HCT116 (cell line): ENCODE results near the gene APOB. TPM values are rescaled to one million over a fixed set of nuclear protein-coding genes. Genes with fewer than 3 reads are reported as not detected.

ENCODE experiments used
- ATAC-seq: fragments of 200-7000 bp; cut with Tn5 transposase; 2 replicates; pipeline ENCODE4 v1.9.1; 2020; ENCODE audit warnings: mild to moderate bottlenecking, moderate library complexity
- BruUV-seq: library from RNA; stranded (reverse); fragments of 400-500 nt; replicated peaks from 2 replicates; lab custom pipeline; 2021; lab: Mats Ljungman, UMichigan
- CTCF ChIA-PET: fragments of 300-600 bp; sonication (Branson Sonifier 250); formaldehyde crosslinking; loops from one replicate; lab custom pipeline; 2021; ENCODE audit warnings: antibody characterized with exemption; lab: Charles Lee
- POLR2A ChIA-PET: fragments of 300-600, 350-600 bp; sonication (Branson Sonifier 250); formaldehyde crosslinking; loops from one replicate; lab custom pipeline; 2021; ENCODE audit warnings: antibody characterized with exemption; lab: Charles Lee
- RAD21 ChIA-PET, 2 experiments: fragments of 300-600 bp; sonication (Branson Sonifier 250); formaldehyde crosslinking; loops; one replicate each; lab custom pipeline; 2023; ENCODE audit warnings: low total read pairs in 2 of 2; ENCODE audit not compliant: uncharacterized antibody in 2 of 2, unreplicated experiment in 2 of 2, low non-redundant PET in 1 of 2; lab: Charles Lee
- DNase-seq: peaks from one replicate; pipeline ENCODE4 v3.0.0-alpha.2; 2010; ENCODE audit warnings: low read depth, low spot score
- H2AFZ ChIP-seq: fragments of 200-600 bp; shearing (Covaris generic), sonication (generic); 2 replicates; pipeline ENCODE4 v1.6.1; 2017; ENCODE audit warnings: low read depth, mixed run types, mixed read lengths, antibody characterized with exemption, low read length; ENCODE audit not compliant: poor library complexity, severe bottlenecking
- H3K27ac ChIP-seq: 2 replicates; pipeline ENCODE4 v1.5.1; 2012; ENCODE audit warnings: low read depth, low read length
- H3K27me3 ChIP-seq: fragments of 200-600 bp; sonication (generic); 2 replicates; pipeline ENCODE4 v1.6.1; 2016; ENCODE audit warnings: mixed run types, low read length, mixed read lengths; ENCODE audit not compliant: insufficient read depth
- H3K36me3 ChIP-seq, 2 experiments: fragments of 200-500 bp in 1 of 2; fragments of 200-600 bp in 1 of 2; sonication (Bioruptor generic) in 1 of 2; sonication (generic) in 1 of 2; 2 replicates each; pipeline versions ENCODE4 v1.5.1 to v1.6.1; 2014 to 2016; ENCODE audit warnings: low read length in 2 of 2, inconsistent platforms in 1 of 2, mixed read lengths in 1 of 2, mixed run types in 1 of 2; ENCODE audit not compliant: insufficient read depth in 2 of 2, control insufficient read depth in 1 of 2
- H3K4me1 ChIP-seq, 2 experiments: fragments of 200-600 bp in 1 of 2; sonication (generic) in 1 of 2; 2 replicates each; pipeline versions ENCODE4 v1.5.1 to v1.6.1; 2012 to 2017; ENCODE audit warnings: low read length in 2 of 2, inconsistent platforms in 1 of 2, mild to moderate bottlenecking in 1 of 2, mixed read lengths in 1 of 2, mixed run types in 1 of 2, moderate library complexity in 1 of 2; ENCODE audit not compliant: insufficient read depth in 2 of 2, control insufficient read depth in 1 of 2
- H3K4me2 ChIP-seq: fragments of 200-600 bp; sonication (generic); 2 replicates; pipeline ENCODE4 v1.6.1; 2017; ENCODE audit warnings: mixed run types, low read length, mixed read lengths
- H3K4me3 ChIP-seq, 2 experiments: fragments of 200-600 bp in 1 of 2; sonication (generic) in 1 of 2; replicated peaks in 1 of 2; 2 replicates each; pipeline ENCODE4 v1.5.1; 2011 to 2016; ENCODE audit warnings: low read length in 2 of 2, control low read depth in 1 of 2, low read depth in 1 of 2, mild to moderate bottlenecking in 1 of 2, mixed read lengths in 1 of 2, mixed run types in 1 of 2
- H3K79me2 ChIP-seq: fragments of 200-600 bp; sonication (generic); 2 replicates; pipeline ENCODE4 v1.6.1; 2017; ENCODE audit warnings: mild to moderate bottlenecking, mixed run types, low read length, moderate library complexity, mixed read lengths; ENCODE audit not compliant: insufficient read depth
- H3K9ac ChIP-seq: fragments of 200-600 bp; sonication (generic); 2 replicates; pipeline ENCODE4 v1.6.1; 2016; ENCODE audit warnings: low read length, mixed read lengths
- H3K9me2 ChIP-seq: fragments of 200-600 bp; sonication (generic), shearing (Covaris generic); 2 replicates; pipeline ENCODE4 v1.6.1; 2017; ENCODE audit warnings: mixed run types, mild to moderate bottlenecking, moderate library complexity; ENCODE audit not compliant: insufficient read depth
- H3K9me3 ChIP-seq, 2 experiments: fragments of 200-500 bp in 1 of 2; fragments of 200-600 bp in 1 of 2; sonication (Bioruptor generic) in 1 of 2; sonication (generic) in 1 of 2; 2 replicates each; pipeline ENCODE4 v1.6.1; 2014 to 2017; ENCODE audit warnings: low read length in 2 of 2, mixed read lengths in 2 of 2, inconsistent platforms in 1 of 2, low read depth in 1 of 2, mild to moderate bottlenecking in 1 of 2, mixed run types in 1 of 2, moderate library complexity in 1 of 2; ENCODE audit not compliant: control insufficient read depth in 1 of 2, insufficient read depth in 1 of 2
- H4K20me1 ChIP-seq: fragments of 200-600 bp; sonication (generic), shearing (Covaris generic); 2 replicates; pipeline ENCODE4 v1.6.1; 2017; ENCODE audit warnings: mixed run types, mild to moderate bottlenecking, moderate library complexity; ENCODE audit not compliant: insufficient read depth
- CBX3 ChIP-seq: IDR thresholded peaks from 2 replicates; pipeline ENCODE4 v1.6.1; 2012; ENCODE audit warnings: low read depth
- CEBPB ChIP-seq: IDR thresholded peaks from 2 replicates; pipeline ENCODE4 v1.6.1; 2012; ENCODE audit warnings: low read depth
- ELF1 ChIP-seq: IDR thresholded peaks from 2 replicates; pipeline ENCODE4 v1.6.1; 2012; ENCODE audit warnings: low read depth, borderline replicate concordance
- EZH2 ChIP-seq: fragments of 200-600 bp; sonication (generic); IDR thresholded peaks from 2 replicates; pipeline ENCODE4 v1.6.1; 2017; ENCODE audit warnings: antibody characterized with exemption, mixed run types
- EZH2phosphoT487 ChIP-seq: fragments of 200-600 bp; IDR thresholded peaks from 2 replicates; pipeline ENCODE4 v1.6.1; 2018; ENCODE audit warnings: antibody characterized with exemption, borderline replicate concordance
- FOSL1 ChIP-seq: IDR thresholded peaks from 2 replicates; pipeline ENCODE4 v1.6.1; 2012; ENCODE audit warnings: low read depth
- POLR2AphosphoS5 ChIP-seq: IDR thresholded peaks from 2 replicates; pipeline ENCODE4 v1.6.1; 2011; ENCODE audit warnings: mild to moderate bottlenecking, low read depth, low read length, moderate library complexity
- RAD21 ChIP-seq: IDR thresholded peaks from 2 replicates; pipeline ENCODE4 v1.6.1; 2012; ENCODE audit warnings: low read depth, mild to moderate bottlenecking
- SP1 ChIP-seq: IDR thresholded peaks from 2 replicates; pipeline ENCODE4 v1.6.1; 2012; ENCODE audit warnings: low read depth
- SRF ChIP-seq: IDR thresholded peaks from 2 replicates; pipeline ENCODE4 v1.6.1; 2012; ENCODE audit warnings: low read depth
- YY1 ChIP-seq: IDR thresholded peaks from 2 replicates; pipeline ENCODE4 v1.6.1; 2011; ENCODE audit warnings: low read length, low read depth, moderate library complexity, mild to moderate bottlenecking; ENCODE audit not compliant: insufficient replicate concordance; ENCODE audit errors: extremely low read depth
- ZFX ChIP-seq: fragments of 450-650 bp; IDR thresholded peaks from 2 replicates; pipeline ENCODE4 v1.6.1; 2017
- ZNF274 ChIP-seq: fragments of 200-500 bp; sonication (Bioruptor generic); IDR thresholded peaks from 2 replicates; pipeline ENCODE4 v1.6.1; 2014; ENCODE audit warnings: mild to moderate bottlenecking, low read depth, low read length, inconsistent platforms
- intact Hi-C: fragments of 100-400 bp; cut with micrococcal nuclease; formaldehyde crosslinking; loops from 2 replicates; pipeline ENCODE4 v1.10.0; 2022
- total RNA-seq: library from RNA; stranded (reverse); gene quantifications from one replicate; pipeline ENCODE4 v1.2.1, GENCODE V29; 2021; ENCODE audit not compliant: unreplicated experiment
- TF ChIP-seq, protein P1 (sequence below): IDR thresholded peaks from 2 replicates; pipeline ENCODE4 v1.6.1; 2012; ENCODE audit warnings: low read depth
- TF ChIP-seq, protein P2 (sequence below): IDR thresholded peaks from 2 replicates; pipeline ENCODE4 v1.6.1; 2012

APOB gene
- total RNA-seq, 1 experiment from 2014 or later, result 1.6 TPM

DNA sequence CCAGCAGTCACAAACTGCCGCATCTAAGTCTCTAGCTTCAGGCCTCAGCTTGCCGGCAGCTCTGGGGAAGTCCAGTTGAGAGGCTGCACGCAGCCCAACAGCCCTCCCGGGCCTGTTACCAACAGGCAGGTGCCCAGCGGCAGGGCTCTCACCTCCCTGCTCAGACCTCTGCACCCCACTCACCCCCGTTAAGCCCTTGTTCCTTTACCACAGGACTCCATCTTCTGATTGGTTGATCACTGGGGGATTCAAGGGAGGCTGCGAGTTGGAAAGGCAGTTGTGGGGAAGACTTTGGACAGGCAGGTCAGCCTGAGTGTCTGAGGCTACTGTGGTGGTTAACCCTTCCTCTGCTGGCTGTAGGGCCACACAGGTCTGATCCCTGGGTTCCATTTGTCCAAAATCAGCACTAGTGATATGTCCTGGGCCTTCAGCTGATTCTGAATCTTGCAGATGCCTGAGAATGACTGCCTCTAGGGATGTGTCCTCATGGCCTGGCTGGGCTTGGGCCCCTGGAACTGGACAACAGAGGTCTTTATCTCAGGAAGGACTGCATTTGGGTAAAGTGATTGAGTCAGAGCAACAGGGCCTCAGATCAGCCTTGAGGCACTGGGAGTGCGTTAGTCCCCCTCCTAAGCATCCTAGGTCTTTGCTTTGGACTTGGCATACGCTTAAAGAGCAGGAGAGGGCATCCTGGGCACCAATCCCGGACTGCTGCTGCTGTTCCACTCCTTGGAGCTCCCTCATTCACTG, 88.4 kb downstream of the APOB start (continued):
- TF ChIP-seq, protein P1, sequence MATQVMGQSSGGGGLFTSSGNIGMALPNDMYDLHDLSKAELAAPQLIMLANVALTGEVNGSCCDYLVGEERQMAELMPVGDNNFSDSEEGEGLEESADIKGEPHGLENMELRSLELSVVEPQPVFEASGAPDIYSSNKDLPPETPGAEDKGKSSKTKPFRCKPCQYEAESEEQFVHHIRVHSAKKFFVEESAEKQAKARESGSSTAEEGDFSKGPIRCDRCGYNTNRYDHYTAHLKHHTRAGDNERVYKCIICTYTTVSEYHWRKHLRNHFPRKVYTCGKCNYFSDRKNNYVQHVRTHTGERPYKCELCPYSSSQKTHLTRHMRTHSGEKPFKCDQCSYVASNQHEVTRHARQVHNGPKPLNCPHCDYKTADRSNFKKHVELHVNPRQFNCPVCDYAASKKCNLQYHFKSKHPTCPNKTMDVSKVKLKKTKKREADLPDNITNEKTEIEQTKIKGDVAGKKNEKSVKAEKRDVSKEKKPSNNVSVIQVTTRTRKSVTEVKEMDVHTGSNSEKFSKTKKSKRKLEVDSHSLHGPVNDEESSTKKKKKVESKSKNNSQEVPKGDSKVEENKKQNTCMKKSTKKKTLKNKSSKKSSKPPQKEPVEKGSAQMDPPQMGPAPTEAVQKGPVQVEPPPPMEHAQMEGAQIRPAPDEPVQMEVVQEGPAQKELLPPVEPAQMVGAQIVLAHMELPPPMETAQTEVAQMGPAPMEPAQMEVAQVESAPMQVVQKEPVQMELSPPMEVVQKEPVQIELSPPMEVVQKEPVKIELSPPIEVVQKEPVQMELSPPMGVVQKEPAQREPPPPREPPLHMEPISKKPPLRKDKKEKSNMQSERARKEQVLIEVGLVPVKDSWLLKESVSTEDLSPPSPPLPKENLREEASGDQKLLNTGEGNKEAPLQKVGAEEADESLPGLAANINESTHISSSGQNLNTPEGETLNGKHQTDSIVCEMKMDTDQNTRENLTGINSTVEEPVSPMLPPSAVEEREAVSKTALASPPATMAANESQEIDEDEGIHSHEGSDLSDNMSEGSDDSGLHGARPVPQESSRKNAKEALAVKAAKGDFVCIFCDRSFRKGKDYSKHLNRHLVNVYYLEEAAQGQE, result no peak
- no peak for TF ChIP-seq ZFX
- TF ChIP-seq ELF1, result no peak
- TF ChIP-seq YY1, result no peak
- TF ChIP-seq ZNF274, result no peak
- TF ChIP-seq EZH2, result no peak
- no peak for TF ChIP-seq FOSL1
- no peak for TF ChIP-seq EZH2phosphoT487
- TF ChIP-seq, protein P2, sequence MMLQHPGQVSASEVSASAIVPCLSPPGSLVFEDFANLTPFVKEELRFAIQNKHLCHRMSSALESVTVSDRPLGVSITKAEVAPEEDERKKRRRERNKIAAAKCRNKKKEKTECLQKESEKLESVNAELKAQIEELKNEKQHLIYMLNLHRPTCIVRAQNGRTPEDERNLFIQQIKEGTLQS, result no peak
- TF ChIP-seq RAD21, result no peak

DNA sequence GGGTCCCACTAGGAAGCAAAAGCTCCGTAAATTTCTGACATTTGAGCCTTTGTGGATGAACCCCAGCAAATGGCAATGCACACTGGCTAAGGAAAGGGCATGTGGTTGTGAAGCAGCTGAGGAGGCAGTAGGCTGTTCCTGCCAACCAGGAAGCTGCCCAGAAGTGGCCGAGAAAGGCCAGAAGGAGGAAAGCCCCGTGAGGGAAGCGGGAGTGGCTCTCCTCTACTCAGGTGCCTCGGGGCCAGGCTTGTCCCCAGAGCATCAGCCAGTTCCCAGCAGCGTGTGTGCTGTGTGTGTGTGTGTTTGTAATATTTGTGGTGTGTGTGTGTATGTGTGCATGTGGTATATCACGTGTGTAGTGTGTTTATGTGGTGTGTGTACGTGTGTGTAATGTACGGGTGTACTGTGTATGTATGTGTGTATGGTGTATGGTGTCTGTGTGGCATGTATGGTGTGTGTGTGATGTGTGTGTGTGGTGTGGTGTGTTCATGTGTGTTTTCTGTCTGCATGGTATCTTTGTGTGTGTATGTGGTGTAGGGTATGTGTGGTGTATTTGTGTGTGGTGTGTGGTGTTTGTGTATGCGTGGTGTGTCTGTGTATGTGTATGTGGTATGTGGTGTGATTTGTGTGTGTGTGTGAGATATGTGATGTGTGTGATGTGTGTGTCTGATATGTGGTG, 90.6 kb downstream of the APOB start:
- ChIA-PET RAD21 (no interaction called here), CTCF (no interaction called here), POLR2A (no interaction called here)
- Histone ChIP-seq H3K9me3 (no peaks in the 10 kb centered on the region), H4K20me1 (no peaks in the 10 kb centered on the region), H3K4me2 (no peak overlapping the region), H3K27ac (no peak overlapping the region), H3K36me3 (no peaks in the 10 kb centered on the region), H3K27me3 (peaks cover 13% of the 10 kb centered on the region; the same call in 1 of the 2 replicates), H2AFZ (no peak overlapping the region), H3K9ac (no peak overlapping the region), H3K4me1 (no peaks in the 10 kb centered on the region), H3K9me2 (no peaks in the 10 kb centered on the region), H3K4me3 (no peak overlapping the region), H3K79me2 (no peaks in the 10 kb centered on the region)
- DNase-seq (no peak), ATAC-seq (no peak)
- BruUV-seq, result no TSS peak
- intact Hi-C loops, result no loop called here
- TF ChIP-seq, protein P1, result no peak
- no peak for TF ChIP-seq ELF1
- TF ChIP-seq SP1, result no peak
- TF ChIP-seq RAD21, result no peak
- TF ChIP-seq CBX3, result no peak
- TF ChIP-seq SRF, result no peak
- no peak for TF ChIP-seq POLR2AphosphoS5
- TF ChIP-seq ZFX, result no peak
- TF ChIP-seq, protein P2, result no peak
- no peak for TF ChIP-seq CEBPB
